B cell (primary cell): ENCODE data around the gene C6orf52.
"Not testable (repeated sequence)": the region's sequence is repeated elsewhere in the genome, so short reads cannot be mapped to it uniquely, and the experiment has no call there.

Experiments
- EZH2 ChIP-seq: IDR thresholded peaks from 2 replicates; pipeline ENCODE4 v1.6.1; 2012; ENCODE audit warnings: borderline replicate concordance, low read depth, mild to moderate bottlenecking, moderate library complexity, low read length; ENCODE audit not compliant: insufficient read depth, poor library complexity, severe bottlenecking
- TF ChIP-seq, protein P1 (sequence below): fragments of 200-600 bp; IDR thresholded peaks from one replicate; pipeline ENCODE4 v1.8.0; 2022; ENCODE audit warnings: antibody characterized with exemption, mild to moderate bottlenecking

GRCh38 chr6:10741643-10742042, 47.2 kb upstream of the C6orf52 start:
- TF ChIP-seq, protein P1, sequence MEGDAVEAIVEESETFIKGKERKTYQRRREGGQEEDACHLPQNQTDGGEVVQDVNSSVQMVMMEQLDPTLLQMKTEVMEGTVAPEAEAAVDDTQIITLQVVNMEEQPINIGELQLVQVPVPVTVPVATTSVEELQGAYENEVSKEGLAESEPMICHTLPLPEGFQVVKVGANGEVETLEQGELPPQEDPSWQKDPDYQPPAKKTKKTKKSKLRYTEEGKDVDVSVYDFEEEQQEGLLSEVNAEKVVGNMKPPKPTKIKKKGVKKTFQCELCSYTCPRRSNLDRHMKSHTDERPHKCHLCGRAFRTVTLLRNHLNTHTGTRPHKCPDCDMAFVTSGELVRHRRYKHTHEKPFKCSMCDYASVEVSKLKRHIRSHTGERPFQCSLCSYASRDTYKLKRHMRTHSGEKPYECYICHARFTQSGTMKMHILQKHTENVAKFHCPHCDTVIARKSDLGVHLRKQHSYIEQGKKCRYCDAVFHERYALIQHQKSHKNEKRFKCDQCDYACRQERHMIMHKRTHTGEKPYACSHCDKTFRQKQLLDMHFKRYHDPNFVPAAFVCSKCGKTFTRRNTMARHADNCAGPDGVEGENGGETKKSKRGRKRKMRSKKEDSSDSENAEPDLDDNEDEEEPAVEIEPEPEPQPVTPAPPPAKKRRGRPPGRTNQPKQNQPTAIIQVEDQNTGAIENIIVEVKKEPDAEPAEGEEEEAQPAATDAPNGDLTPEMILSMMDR: not testable (repeated sequence)
- TF ChIP-seq EZH2: not testable (repeated sequence)
